ENCODE results near the gene SRRM2.

SRRM2 gene

DNA sequence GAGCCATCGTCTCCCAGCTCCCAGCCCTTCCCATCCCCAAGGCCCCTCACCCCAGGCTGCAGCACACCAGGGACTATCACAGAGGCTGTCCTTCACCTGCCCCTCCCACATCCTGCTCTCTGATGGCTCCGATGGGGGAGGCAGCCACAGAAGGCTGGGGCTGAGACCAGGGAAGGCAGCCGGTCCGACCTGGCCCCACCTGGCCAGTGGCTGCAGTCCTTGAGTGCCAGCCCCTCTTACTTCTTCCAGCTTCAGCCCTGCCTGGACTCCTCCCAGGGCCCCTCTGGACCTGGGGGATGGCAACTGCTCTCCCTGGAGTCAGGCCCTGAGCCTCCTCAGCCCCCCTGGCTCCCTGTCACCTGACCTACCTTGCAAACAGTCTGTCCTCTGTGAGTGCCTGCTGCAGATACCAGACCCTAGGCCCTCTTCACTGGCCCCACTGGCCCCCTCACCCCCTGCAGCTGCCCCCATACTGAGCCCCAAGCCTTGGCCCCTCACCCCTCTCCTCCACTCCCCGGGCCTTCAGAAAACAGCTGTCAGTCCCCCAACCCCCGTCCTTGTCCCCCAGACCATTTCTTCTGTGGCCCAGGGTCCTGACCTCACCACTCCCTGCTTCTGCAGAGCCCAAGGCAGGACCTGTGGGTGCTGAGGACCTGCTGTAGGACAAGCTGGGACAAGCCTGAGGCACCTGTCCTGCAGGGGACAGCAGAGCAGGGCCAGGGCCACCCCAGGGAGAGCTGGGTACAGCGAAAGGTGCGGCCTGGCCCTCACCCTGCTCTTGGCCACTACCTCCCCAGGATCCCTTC, 12.6 kb upstream of the SRRM2 start:
- H3K27ac Mint-ChIP-seq: no peak overlapping the region
- H3K9me3 Mint-ChIP-seq: no peaks in the 10 kb centered on the region
- no peak overlapping the region for H3K4me3 Mint-ChIP-seq
- H3K4me1 Mint-ChIP-seq (ENCODE audit: low read depth): peaks cover 2% of the 10 kb centered on the region
- DNase-seq (ENCODE audit: low spot score): no peak
- H3K36me3 Mint-ChIP-seq (ENCODE audit: low read depth): no peaks in the 10 kb centered on the region
- no peaks in the 10 kb centered on the region for H3K27me3 Mint-ChIP-seq (ENCODE audit: low read depth)

DNA sequence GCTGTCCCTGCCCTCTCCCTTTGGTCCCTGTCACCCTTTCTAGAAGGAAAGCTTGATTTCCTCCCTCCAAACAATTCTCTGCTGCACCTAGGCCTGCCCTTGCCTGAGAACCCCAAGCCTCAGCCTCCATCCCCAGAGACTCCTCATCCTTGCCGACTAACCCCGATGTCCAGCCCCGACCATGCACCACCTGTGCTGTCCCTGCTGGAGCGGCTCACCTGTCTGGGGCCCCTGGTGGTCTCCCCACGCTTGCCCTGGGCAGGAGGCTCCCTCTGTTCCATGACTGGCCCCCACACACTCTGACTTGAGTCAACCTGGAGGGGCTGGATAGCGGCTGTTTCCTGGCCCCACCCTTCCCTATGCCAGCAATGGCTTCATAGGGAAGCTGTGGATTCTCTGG, 12.0 kb upstream of the SRRM2 start:
- H3K4me3 Mint-ChIP-seq: no peak overlapping the region
- H3K4me1 Mint-ChIP-seq (ENCODE audit: low read depth): peaks cover 2% of the 10 kb centered on the region
- no peaks in the 10 kb centered on the region for H3K36me3 Mint-ChIP-seq (ENCODE audit: low read depth)
- no peak for DNase-seq (ENCODE audit: low spot score)
- H3K27me3 Mint-ChIP-seq (ENCODE audit: low read depth): no peaks in the 10 kb centered on the region
- H3K9me3 Mint-ChIP-seq: no peaks in the 10 kb centered on the region
- no peak overlapping the region for H3K27ac Mint-ChIP-seq

DNA sequence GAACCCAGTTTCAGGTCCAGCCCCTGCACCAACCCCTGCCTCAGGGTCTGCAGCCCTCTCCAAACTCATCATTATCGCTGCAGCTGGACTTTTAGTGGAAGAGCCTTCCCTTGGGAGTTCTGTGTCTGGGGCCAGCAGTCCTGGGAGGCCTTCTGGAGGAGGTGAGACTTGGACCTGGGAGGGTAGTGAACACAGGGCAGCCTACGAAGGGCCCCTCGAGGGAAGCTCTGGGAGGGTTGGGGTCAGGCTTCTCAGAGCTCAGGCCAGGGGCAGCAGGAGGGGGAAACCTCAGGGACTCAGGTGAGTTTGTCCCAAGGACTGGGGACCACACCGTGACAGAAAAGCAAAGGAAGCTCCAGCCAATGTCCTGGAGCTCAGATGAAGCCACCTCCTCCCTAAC, 11.3 kb upstream of the SRRM2 start:
- Mint-ChIP-seq H3K9me3 (no peaks in the 10 kb centered on the region), H3K4me1 (ENCODE audit: low read depth) (peaks cover 2% of the 10 kb centered on the region), H3K36me3 (ENCODE audit: low read depth) (no peaks in the 10 kb centered on the region), H3K27me3 (ENCODE audit: low read depth) (no peaks in the 10 kb centered on the region), H3K4me3 (no peak overlapping the region), H3K27ac (no peak overlapping the region)
- DNase-seq (ENCODE audit: low spot score): no peak

DNA sequence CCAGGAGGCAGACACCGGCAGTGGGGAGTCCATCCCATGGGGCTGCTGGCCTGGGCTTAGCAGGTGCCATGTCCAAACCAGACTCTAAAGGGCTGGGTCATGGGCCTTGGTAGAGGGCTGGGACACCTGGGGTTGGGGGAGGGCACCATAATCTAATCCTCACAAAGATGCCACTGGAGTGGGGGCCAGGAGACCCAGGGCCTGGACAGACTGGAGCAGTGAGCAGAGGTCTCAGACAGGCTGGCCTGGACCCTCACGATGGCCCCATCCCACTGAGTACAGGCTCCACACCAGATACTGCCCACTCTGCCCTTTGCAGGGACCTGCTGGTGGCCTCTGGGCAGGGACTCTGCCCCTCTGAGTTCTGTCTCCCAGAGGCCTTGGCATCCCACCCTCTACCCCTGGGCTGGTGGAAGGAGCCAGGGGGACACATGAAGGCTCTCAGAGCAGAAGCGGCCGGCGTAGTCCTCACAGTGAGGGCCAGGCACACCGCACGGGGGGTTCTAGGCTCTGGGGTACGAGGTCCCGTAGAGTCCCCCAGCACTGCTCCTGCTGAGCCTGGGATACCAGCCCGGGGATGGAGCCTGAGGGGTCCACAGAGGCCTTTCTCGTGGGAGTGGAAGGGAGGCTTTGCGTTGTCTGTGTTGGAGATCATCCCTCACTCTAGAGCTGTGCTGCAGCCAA, 10.0 kb upstream of the SRRM2 start:
- H3K36me3 Mint-ChIP-seq (ENCODE audit: low read depth): no peaks in the 10 kb centered on the region
- no peak overlapping the region for H3K4me3 Mint-ChIP-seq
- DNase-seq (ENCODE audit: low spot score): no peak
- no peaks in the 10 kb centered on the region for H3K27me3 Mint-ChIP-seq (ENCODE audit: low read depth)
- H3K27ac Mint-ChIP-seq: no peak overlapping the region
- H3K4me1 Mint-ChIP-seq (ENCODE audit: low read depth): peaks cover 2% of the 10 kb centered on the region
- H3K9me3 Mint-ChIP-seq: no peaks in the 10 kb centered on the region

DNA sequence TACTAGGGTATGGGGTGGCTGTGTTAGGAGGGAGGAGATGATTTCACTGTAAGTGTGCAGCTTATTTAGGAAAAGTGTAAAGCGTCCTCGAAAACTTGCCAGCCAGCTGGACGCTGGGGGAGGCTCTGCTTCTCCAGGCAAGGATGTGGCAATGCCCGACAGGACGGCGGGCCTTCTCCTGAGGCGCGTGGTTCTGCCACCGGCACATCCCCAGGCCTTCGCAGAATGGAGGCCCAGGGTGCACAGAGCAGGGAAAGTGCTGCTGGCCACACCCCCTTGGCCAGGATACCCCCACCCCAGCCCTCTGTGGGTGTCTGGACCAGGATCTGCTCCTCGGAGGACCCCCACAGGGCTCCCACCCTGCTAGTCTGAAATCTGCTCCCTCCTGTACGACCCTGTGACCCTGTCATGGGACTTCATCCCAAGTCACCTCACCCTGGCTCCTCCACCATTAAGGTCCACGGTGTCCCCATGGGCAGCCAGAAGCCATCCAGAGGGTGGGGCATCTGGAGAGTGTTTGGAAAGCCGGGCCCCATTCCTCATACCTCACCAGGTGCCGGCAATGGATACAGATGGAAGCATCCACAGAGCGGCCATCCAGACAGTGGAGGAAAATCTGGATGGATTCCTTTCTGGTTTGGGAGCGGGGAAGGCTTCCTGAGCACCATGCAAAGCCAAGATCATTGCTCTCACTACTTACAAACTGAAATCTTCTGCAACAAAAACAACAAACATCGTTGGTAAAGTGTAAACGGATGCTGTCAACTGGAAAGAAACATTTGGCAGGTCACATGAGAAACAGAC, 9.2 kb upstream of the SRRM2 start:
- Mint-ChIP-seq H3K27ac (no peak overlapping the region), H3K27me3 (ENCODE audit: low read depth) (no peaks in the 10 kb centered on the region), H3K4me1 (ENCODE audit: low read depth) (peaks cover 2% of the 10 kb centered on the region), H3K36me3 (ENCODE audit: low read depth) (no peaks in the 10 kb centered on the region), H3K4me3 (no peak overlapping the region), H3K9me3 (no peaks in the 10 kb centered on the region)
- no peak for DNase-seq (ENCODE audit: low spot score)

DNA sequence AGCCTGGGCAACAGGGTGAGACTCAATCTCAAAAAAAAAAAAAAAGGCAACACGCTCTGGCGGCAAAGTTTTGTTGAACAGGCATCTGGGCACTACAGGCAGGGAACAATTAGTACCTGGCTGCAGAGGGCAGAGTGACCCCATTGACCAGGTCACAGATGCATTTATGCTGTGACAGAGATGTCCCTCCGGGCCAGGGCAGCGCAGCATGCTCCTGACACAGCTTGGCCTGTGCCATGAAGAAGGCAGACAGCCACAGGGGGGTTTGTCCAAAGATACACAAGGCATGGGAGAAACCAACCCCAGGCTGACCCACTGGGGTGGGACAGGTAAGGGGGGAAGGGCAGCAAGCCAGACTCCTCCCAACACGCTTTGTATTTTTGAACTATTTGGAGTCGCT, 7.7 kb upstream of the SRRM2 start:
- Mint-ChIP-seq H3K36me3 (ENCODE audit: low read depth) (no peaks in the 10 kb centered on the region), H3K27ac (no peak overlapping the region), H3K4me1 (ENCODE audit: low read depth) (peaks cover 5% of the 10 kb centered on the region), H3K27me3 (ENCODE audit: low read depth) (no peaks in the 10 kb centered on the region), H3K9me3 (no peaks in the 10 kb centered on the region), H3K4me3 (no peak overlapping the region)
- DNase-seq (ENCODE audit: low spot score): no peak

DNA sequence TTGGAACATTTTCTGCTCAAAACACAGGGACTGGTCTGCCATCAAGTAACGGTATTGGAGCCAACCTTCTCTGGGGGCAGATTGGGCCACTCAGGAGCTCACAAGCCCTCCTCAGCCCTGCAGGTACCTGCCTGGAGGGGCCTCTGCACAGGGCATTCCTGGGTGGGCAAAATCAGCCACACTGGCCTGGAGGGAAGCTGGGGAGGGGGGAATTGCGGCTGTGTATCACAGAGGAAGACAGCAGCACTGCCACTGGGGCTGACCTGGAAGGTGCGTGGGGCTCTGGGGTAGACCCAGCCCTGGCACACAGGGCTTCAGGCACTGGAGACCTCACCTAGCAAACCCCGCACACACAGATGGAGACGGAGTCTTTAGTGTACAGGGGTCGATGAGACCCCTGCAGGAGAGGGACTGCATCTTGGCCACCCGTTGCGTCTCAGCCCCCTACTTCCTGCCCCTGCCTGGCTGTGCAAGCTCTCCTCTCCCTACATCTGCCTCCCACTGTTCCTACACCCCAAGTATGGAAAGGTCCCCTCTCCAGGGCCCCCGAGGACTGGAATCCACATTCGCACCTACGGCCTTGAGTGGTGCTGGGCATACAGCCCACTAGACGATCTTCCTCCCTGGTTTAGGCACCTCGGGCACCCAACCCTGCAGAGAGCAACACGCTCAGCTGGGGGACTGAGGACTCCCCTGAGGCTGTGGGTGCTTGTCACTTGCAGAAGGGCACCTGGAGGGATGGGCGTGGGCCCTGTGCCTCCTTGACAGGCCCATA, 7.1 kb upstream of the SRRM2 start:
- Mint-ChIP-seq H3K36me3 (ENCODE audit: low read depth) (no peaks in the 10 kb centered on the region), H3K9me3 (no peaks in the 10 kb centered on the region), H3K4me3 (no peak overlapping the region), H3K4me1 (ENCODE audit: low read depth) (peaks cover 7% of the 10 kb centered on the region), H3K27ac (no peak overlapping the region), H3K27me3 (ENCODE audit: low read depth) (no peaks in the 10 kb centered on the region)
- no peak for DNase-seq (ENCODE audit: low spot score)

DNA sequence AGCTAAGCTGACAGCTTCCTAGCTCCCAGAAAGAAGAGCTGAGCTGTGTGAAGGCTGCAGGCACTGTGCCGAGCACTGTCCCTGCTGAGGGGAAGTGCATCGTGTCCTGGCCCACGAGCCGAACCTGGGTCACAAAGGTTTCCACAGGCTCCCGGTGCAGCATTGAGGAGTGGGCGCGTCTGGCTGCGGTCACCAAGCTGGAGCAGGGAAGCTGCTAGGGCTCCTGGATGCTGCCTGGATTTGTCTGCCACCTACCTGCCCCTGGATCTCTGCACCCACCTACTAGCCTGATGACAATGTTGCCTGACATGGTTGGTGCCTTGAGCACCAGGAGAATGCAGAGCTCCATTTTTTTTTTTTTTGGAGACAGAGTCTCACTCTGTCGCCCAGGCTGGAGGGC, 6.5 kb upstream of the SRRM2 start:
- no peak overlapping the region for H3K27ac Mint-ChIP-seq
- peaks cover 8% of the 10 kb centered on the region for H3K4me1 Mint-ChIP-seq (ENCODE audit: low read depth)
- H3K36me3 Mint-ChIP-seq (ENCODE audit: low read depth): no peaks in the 10 kb centered on the region
- H3K27me3 Mint-ChIP-seq (ENCODE audit: low read depth): no peaks in the 10 kb centered on the region
- H3K9me3 Mint-ChIP-seq: no peaks in the 10 kb centered on the region
- no peak overlapping the region for H3K4me3 Mint-ChIP-seq
- no peak for DNase-seq (ENCODE audit: low spot score)

DNA sequence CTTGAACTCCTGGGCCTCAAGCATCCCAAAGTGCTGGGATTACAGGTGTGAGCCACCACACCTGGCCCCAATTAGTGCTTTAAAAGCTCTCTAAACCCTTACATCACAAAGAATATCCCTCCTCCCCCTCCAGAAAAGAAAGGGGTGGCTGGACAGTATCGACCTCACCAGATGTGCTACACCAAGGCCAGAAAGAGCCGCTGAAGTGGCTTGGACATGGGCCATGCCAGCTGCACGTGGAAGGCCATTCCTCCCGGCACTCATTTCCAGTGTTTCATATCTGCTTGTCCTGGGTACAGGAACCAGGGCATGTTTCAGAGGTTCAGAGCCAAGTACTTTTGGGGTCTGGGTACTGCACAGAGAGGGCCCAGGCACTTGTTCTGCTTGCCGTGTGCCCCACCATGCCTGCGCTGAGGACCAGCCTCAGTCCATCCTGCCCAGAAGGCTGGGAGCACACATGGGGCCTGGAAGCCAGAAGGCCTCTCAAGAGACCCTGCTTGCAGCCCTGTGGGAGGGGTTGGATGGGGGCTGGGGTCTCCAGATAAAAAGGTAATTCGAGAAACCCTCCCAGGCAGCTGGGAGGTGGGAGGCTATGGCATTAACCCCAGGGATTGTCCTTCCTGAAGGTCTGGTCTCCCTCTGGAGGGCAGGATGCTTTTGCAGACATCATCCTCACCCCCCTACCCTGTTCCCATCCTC, 3.5 kb upstream of the SRRM2 start:
- Mint-ChIP-seq H3K9me3 (no peaks in the 10 kb centered on the region), H3K27me3 (ENCODE audit: low read depth) (no peaks in the 10 kb centered on the region), H3K27ac (no peak overlapping the region), H3K36me3 (ENCODE audit: low read depth) (peaks cover 12% of the 10 kb centered on the region), H3K4me1 (ENCODE audit: low read depth) (peaks cover 18% of the 10 kb centered on the region), H3K4me3 (no peak overlapping the region)
- no peak for DNase-seq (ENCODE audit: low spot score)

DNA sequence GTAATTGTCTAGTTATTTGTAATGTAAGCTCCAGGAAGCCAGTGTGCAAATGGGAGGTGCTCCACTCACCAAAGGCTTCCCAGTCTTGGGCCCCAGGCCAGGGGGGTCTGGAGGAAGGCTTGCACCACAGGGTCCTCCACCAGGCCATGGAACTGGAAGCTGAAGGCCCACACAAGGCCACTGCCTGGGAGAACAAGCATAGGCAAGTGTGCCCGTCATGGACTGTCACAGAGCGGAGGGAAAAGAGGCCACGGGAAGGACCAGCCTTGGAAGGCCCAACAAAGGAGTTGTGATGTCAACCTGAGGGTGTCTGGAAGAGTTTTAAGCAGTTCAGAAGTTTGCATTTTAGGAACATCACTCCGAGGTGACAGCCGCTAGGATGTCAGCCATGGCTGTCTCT, 3.0 kb upstream of the SRRM2 start:
- DNase-seq (ENCODE audit: low spot score): no peak
- Mint-ChIP-seq H3K36me3 (ENCODE audit: low read depth) (peaks cover 18% of the 10 kb centered on the region), H3K4me1 (ENCODE audit: low read depth) (peaks cover 23% of the 10 kb centered on the region), H3K27me3 (ENCODE audit: low read depth) (no peaks in the 10 kb centered on the region), H3K4me3 (no peak overlapping the region), H3K27ac (no peak overlapping the region), H3K9me3 (no peaks in the 10 kb centered on the region)

DNA sequence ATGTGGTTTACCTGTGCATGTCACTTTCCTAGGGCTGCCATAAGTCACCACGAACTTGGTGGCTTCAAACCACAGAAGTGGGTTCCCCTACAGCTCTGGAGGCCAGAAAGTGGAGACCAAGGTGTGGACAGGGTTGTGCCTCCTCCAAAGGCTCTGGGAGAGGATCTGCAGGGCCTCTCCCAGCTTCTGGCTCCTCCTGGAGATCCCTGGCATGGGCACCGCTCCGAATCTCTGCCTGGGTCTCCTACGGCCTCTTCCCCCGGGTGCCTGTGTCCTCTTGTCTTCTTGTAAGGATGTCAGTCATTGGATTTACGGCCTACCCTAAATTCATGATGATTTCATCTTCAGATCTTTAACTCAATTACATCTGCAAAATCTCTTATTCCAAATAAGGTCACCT, 2.5 kb upstream of the SRRM2 start:
- Mint-ChIP-seq H3K27ac (peak overlapping the region; percentile 24), H3K4me3 (peak overlapping the region; percentile 89), H3K36me3 (ENCODE audit: low read depth) (peaks cover 21% of the 10 kb centered on the region), H3K4me1 (ENCODE audit: low read depth) (peaks cover 28% of the 10 kb centered on the region), H3K9me3 (no peaks in the 10 kb centered on the region), H3K27me3 (ENCODE audit: low read depth) (no peaks in the 10 kb centered on the region)
- no peak for DNase-seq (ENCODE audit: low spot score)

DNA sequence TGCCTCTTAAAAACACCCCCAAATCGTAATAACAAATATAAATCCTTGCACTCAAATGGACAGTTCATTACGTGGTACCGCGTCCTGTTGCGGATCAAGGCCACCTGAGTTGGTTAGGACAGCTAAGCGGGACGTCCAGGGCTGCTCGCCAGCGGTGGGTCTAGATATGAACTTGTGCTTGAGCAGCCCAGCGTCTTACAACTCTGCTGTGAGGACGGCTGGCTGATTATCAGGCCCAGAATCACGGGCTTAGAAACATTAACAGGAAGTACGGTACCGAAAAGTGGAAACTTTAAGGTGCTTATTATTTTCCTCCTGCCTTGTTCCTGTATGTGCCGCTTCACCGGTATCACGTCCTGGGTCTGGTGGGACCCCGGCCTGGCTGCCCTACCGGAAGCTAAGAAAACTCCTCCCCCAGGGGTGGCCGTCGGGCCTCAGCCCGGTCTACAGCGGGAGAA, 832 bp upstream of the SRRM2 start:
- Mint-ChIP-seq H3K4me1 (ENCODE audit: low read depth) (peaks cover 42% of the 10 kb centered on the region), H3K27me3 (ENCODE audit: low read depth) (no peaks in the 10 kb centered on the region), H3K9me3 (no peaks in the 10 kb centered on the region), H3K36me3 (ENCODE audit: low read depth) (peaks cover 36% of the 10 kb centered on the region), H3K27ac (peak overlapping the region; percentile 97), H3K4me3 (peak overlapping the region; percentile 89)
- no peak for DNase-seq (ENCODE audit: low spot score)

Measured in T-helper 2 cell treated with Interferon-gamma antibody and Interleukin-4, amounts not matched to agents 5 μg/mL and 100 μg/mL, for 36 hours (primary cell).